ENCODE data around the gene NCLN. TPM values are rescaled to one million over a fixed set of nuclear protein-coding genes. Genes with fewer than 3 reads are reported as not detected.

NCLN gene
- polyA plus RNA-seq, 3 donors: 28.6 to 60.9 (median 34.5) TPM

- Histone ChIP-seq H3K9ac (ENCODE audit: insufficient read depth, low read length, poor library complexity, severe bottlenecking) (peak overlapping the region; percentile 79), H3K4me1 (ENCODE audit: control insufficient read depth in 1 of 2, insufficient read depth in 2 of 2, low read length in 2 of 2) (peaks cover 70% of the 10 kb centered on the region in 2 donors), H3K4me2 (replicated peaks; ENCODE audit: extremely low read depth, low read length, poor library complexity, severe bottlenecking) (peak overlapping the region; percentile 47), H3K27me3 (ENCODE audit: control insufficient read depth in 2 of 2, insufficient read depth in 2 of 2, low read length in 2 of 2) (no peaks in the 10 kb centered on the region), H4K20me1 (ENCODE audit: insufficient read depth, low read length) (peaks cover 20% of the 10 kb centered on the region), H3K79me2 (ENCODE audit: insufficient read depth, low read length) (peaks cover 61% of the 10 kb centered on the region), H3K9me3 (replicated peaks in 1 of 2; ENCODE audit: control insufficient read depth in 1 of 2, insufficient read depth in 1 of 2, low read length in 2 of 2) (no peaks in the 10 kb centered on the region), H3K36me3 (replicated peaks in 1 of 2; ENCODE audit: control insufficient read depth in 1 of 2, insufficient read depth in 2 of 2, low read length in 2 of 2) (peaks cover 0 to 3% of the 10 kb centered on the region in 2 donors), H3K27ac (ENCODE audit: low read depth in 1 of 2, low read length in 2 of 2) (peak overlapping the region; percentile 93 to 99), H3K4me3 (replicated peaks in 1 of 3; ENCODE audit: low read depth in 2 of 3, low read length in 3 of 3) (peak overlapping the region in 1 of 3 experiments; percentile 42), H2AFZ (ENCODE audit: insufficient read depth, low read depth, low read length, poor library complexity, severe bottlenecking) (no peak overlapping the region)
- WGBS (ENCODE audit: insufficient coverage): 78% methylated on average over 3 of the region's 11 CpGs
- no peak for TF ChIP-seq CTCF (IDR thresholded peaks at IDR 0.05)
- peaks cover 0 to 2% (median 0%) of the 10 kb centered on the region in 3 donors for H3K27me3 Mint-ChIP-seq (ENCODE audit: low read depth in 3 of 3)
- DNase-seq: peak; percentile 67 to 76 (median 70)
- H3K9me3 Mint-ChIP-seq: peaks cover 0 to 2% (median 0%) of the 10 kb centered on the region in 7 donors
- H3K4me1 Mint-ChIP-seq: peaks cover 58% of the 10 kb centered on the region
- peak overlapping the region; percentile 66 to 73 for H3K4me3 Mint-ChIP-seq
- peak overlapping the region; percentile 99 to 100 (median 100) for H3K27ac Mint-ChIP-seq
- intact Hi-C loops (cut with micrococcal nuclease): loop anchor here in 1 of 2 donors (1.0 to 5.0 kb wide), 2 partner anchors 10 to 34 kb away; partner anchors contain the start of gene S1PR4
- peaks cover 13 to 27% of the 10 kb centered on the region in 2 donors for H3K36me3 Mint-ChIP-seq
Observed at GRCh38 chr19:3142781-3143337, 42.9 kb upstream of the NCLN start.

- peaks cover 28 to 35% of the 10 kb centered on the region in 2 donors for H3K36me3 ChIP-seq (replicated peaks in 1 of 2; ENCODE audit: control insufficient read depth in 1 of 2, insufficient read depth in 2 of 2, low read length in 2 of 2)
- no peaks in the 10 kb centered on the region for H3K27me3 ChIP-seq (ENCODE audit: control insufficient read depth in 2 of 2, insufficient read depth in 2 of 2, low read length in 2 of 2)
- H3K27ac ChIP-seq (ENCODE audit: low read depth in 1 of 2, low read length in 2 of 2): peak overlapping the region; percentile 67 to 84
- peak; percentile 80 to 89 (median 84) for DNase-seq
- WGBS (ENCODE audit: insufficient coverage): 70% methylated on average over 8 of the region's 20 CpGs
- intact Hi-C loops (cut with micrococcal nuclease): loop anchor here (2.0 to 5.0 kb wide), 4 partner anchors 13 to 65 kb away; no protein-coding TSS in a partner anchor
- no peak overlapping the region for H2AFZ ChIP-seq (ENCODE audit: insufficient read depth, low read depth, low read length, poor library complexity, severe bottlenecking)
- Mint-ChIP-seq H3K27me3 (ENCODE audit: low read depth in 3 of 3) (peaks cover 0 to 4% (median 0%) of the 10 kb centered on the region in 3 donors), H3K9me3 (no peaks in the 10 kb centered on the region), H3K4me1 (peaks cover 41% of the 10 kb centered on the region), H3K4me3 (peak overlapping the region; percentile 55 to 56), H3K27ac (peak overlapping the region; percentile 86 to 95 (median 90)), H3K36me3 (peaks cover 31 to 46% of the 10 kb centered on the region in 2 donors)
- H3K4me2 ChIP-seq (replicated peaks; ENCODE audit: extremely low read depth, low read length, poor library complexity, severe bottlenecking): peak overlapping the region; percentile 45
- no peak for TF ChIP-seq CTCF (IDR thresholded peaks at IDR 0.05)
- H3K4me1 ChIP-seq (ENCODE audit: control insufficient read depth in 1 of 2, insufficient read depth in 2 of 2, low read length in 2 of 2): peaks cover 48 to 52% of the 10 kb centered on the region in 2 donors
- no peaks in the 10 kb centered on the region for H3K9me3 ChIP-seq (replicated peaks in 1 of 2; ENCODE audit: control insufficient read depth in 1 of 2, insufficient read depth in 1 of 2, low read length in 2 of 2)
- peaks cover 44% of the 10 kb centered on the region for H3K79me2 ChIP-seq (ENCODE audit: insufficient read depth, low read length)
- H4K20me1 ChIP-seq (ENCODE audit: insufficient read depth, low read length): peaks cover 46% of the 10 kb centered on the region
- peak overlapping the region in 1 of 3 experiments; percentile 44 for H3K4me3 ChIP-seq (replicated peaks in 1 of 3; ENCODE audit: low read depth in 2 of 3, low read length in 3 of 3)
- peak overlapping the region; percentile 28 for H3K9ac ChIP-seq (ENCODE audit: insufficient read depth, low read length, poor library complexity, severe bottlenecking)
Observed at GRCh38 chr19:3145909-3146676, 39.6 kb upstream of the NCLN start.

All from CD14-positive monocyte (primary cell).